Activated gamma-delta T cell treated with Interleukin-2 at 50 U/mL for 16 hours (primary cell): ENCODE data around the gene KRT77.

Experiments
- DNase-seq: peaks from one replicate; pipeline ENCODE4 v3.0.0-alpha.2; 2020

KRT77 gene

DNA sequence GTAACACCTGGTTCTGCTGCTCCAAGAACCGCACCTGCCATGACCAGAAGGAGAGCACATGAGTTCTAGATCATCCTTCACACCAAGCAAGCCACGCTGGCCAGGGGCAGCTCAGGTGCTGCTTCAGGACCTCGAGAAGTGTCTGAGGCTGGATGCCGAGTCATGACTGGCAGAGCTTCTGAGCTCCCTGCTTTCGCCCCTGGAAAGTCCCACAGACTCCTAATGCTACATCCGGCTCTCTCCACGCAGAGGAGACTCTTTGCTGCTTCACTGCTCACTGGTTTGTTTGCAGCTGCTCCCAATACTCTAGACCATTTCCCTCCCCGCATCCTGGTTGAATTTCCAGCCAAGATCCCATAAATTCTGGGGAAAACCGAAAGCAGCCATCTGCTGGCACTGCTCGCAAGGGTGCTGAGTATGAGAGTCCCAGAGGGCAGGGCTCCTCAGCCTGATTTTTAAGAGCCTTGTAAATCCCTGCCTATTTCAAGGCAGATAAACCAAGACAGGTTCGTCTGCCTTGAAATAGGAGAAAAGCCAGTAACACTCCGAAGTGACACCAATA lies 52.7 kb downstream of the KRT77 start:
- no peak for DNase-seq

GRCh38 chr12:52649066-52649465 lies 54.3 kb downstream of the KRT77 start:
- no peak for DNase-seq

DNA sequence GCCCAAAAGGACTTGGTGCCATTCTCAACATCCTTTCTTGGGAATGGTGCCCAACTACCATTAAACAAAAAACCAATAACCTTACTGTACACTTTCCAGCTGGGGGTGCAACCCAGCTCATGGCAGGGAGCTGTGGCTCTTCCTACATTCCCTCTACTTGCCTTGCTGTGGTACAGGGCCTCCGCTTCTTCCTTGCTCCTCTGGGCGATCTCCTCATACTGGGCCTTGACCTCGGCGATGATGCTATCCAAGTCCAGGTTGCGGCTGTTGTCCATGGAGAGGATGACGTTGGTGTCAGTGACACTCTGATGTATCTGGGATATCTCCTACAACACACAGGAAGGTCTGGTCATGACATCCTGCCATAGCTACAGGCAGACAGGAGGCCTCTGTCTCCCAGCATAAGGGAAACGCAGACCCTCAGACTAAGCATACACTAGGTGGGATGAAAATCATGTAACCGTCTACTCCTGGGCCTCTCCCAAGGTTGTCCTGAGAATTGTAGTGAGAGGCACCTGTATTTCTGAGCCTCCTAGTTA lies 55.2 kb downstream of the KRT77 start:
- DNase-seq, result no peak

GRCh38 chr12:52647601-52648000 lies 55.7 kb downstream of the KRT77 start:
- no peak for DNase-seq

- DNase-seq, result no peak
Measured at GRCh38 chr12:52646613-52647012, 56.7 kb downstream of the KRT77 start.

DNA sequence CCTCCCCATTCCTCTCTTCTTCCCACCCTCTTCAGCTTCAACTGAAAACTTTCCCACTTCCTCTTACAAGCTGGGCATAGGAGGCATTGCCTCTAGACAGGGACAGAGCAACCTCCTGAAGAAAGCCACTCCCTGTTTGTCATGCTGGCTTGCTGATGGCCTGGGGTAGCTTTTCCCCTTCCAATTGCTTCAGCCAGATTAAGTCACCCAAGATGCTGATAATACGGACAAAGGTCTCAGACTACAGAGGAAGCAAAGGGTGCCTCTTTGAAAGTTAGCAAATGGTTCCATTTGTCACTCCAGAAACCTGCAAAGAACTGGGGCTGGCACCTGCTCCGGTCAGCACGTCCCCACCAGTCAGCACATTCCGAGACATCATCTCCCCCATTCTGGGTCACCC lies 57.3 kb downstream of the KRT77 start:
- DNase-seq, result no peak

DNA sequence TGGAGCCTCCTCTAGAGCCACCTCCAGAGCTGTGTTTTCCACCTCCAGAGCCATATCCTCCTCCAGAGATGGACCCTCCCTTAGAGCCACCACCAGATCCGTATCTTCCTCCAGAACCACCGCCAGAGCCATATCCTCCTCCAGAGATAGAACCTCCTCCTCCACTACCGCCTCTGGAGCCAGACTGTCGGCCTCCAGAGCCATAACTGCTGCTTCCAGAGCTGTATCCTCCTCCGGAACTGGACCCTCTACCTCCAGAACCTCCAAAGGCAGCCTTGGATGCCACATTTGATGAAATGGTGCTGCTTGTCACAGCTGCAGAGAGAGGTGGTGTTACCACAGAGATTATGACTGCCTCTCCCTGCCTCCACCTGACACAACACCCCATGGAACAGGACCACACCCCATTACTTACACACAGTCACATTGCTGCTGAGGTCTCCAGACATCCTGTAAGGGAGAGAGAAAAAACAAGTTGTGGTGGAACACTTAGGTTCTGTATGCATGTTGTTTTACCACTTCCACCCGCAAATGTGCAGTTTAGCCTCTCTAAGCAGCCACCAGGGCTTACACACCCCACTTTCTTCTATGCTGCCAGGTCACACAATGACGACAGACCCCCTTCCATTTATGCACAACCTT lies 58.1 kb downstream of the KRT77 start:
- DNase-seq, result peak; percentile 52

- no peak for DNase-seq
Measured at GRCh38 chr12:52644078-52644415, 59.3 kb downstream of the KRT77 start.

- DNase-seq, result no peak
Measured at GRCh38 chr12:52643233-52644077, 59.9 kb downstream of the KRT77 start.

DNA sequence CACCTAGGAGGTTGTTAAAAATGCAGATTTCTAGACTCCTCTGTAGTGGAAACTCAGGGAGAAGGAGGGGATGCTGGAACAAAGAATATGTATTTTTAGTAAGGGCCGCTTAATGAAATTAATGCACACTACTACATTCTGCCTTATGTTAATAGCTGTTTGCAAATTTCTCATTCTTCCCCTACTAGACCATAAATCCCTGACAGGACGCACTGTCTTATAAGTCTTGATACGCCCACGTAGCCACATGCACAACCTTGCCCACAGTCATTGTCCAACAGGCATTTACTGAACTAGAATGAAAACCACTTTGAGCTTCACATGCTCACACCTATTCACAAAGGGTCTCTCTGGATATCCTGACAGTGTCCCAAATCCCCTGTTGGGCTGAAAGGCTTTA lies 61.9 kb downstream of the KRT77 start:
- no peak for DNase-seq
